Measurements from ENCODE around the gene PXMP4. TPM values are rescaled to one million over a fixed set of nuclear protein-coding genes. Genes with fewer than 3 reads are reported as not detected.
"Not testable (repeated sequence)": the region's sequence is repeated elsewhere in the genome, so short reads cannot be mapped to it uniquely, and the experiment has no call there.

PXMP4 gene
- total RNA-seq, 3 donors from 2014 or later: 14.5 to 18.6 (median 18.2) TPM

DNA sequence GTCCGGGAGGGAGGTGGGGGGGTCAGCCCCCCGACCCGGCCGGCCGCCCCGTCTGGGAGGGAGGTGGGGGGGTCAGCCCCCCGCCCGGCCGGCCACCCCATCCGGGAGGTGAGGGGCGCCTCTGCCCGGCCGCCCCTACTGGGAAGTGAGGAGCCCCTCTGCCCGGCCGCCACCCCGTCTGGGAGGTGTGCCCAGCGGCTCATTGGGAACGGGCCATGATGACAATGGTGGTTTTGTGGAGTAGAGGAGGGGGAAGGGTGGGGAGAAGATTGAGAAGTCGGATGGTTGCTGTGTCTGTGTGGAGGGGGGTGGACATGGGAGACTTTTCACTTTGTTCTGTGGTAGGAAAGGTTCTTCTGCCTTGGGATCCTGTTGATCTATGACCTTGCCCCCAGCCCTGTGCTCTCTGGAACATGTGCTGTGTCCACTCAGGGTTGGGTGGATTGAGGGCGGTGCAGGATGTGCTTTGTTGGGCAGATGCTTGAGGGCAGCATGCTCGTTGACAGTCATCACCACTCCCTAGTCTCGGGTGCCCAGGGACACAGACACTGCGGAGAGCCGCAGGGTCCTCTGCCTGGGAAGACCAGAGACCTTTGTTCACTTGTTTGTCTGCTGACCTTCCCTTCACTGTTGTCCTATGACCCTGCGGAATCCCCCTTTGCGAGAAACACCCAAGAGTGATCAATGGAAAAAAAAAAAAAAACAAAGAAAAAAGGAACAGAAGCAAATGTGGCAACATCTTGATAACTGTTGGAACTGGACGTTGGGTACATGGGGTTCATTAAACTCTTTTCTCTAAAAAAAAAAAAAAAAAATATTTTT is 18.3 kb downstream of the PXMP4 start:
- intact Hi-C loops (cut with DNase I, micrococcal nuclease): no loop called here
- ATAC-seq: no peak

DNA sequence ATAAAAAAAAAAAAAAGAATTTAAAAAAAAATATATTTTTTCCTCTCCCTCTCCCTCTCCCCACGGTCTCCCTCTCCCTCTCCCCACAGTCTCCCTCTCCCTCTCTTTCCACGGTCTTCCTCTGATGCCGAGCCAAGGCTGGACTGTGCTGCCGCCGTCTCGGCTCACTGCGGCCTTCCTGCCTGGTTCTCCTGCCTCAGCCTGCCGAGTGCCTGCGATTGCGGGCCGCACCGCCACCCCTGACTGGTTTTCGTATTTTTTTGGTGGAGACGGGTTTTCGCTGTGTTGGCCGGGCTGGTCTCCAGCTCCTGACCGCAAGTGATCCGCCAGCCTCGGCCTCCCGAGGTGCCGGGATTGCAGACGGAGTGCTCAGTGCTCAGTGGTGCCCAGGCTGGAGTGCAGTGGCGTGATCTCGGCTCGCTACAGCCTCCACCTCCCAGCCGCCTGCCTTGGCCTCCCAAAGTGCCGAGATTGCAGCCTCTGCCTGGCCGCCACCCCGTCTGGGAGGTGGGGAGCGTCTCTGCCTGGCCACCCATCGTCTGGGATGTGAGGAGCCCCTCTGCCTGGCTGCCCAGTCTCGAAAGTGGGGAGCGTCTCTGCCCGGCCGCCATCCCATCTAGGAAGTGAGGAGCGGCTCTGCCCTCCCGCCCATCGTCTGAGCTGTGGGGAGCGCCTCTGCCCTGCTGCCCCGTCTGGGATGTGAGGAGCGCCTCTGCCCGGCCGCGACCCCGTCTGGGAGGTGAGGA is 19.2 kb downstream of the PXMP4 start:
- H3K4me3 ChIP-seq; H3K4me1 ChIP-seq (ENCODE audit: low read depth); DNase-seq; H3K9me3 ChIP-seq; intact Hi-C loops (cut with DNase I, micrococcal nuclease); H3K36me3 ChIP-seq (ENCODE audit: low read depth); ATAC-seq: not testable (repeated sequence)

More for the DNA sequence above, 18.3 kb downstream of the PXMP4 start:
- DNase-seq: no peak
- no peak overlapping the region for H3K4me3 ChIP-seq
- no peaks in the 10 kb centered on the region for H3K4me1 ChIP-seq (ENCODE audit: low read depth)
- H3K9me3 ChIP-seq: peaks cover 6% of the 10 kb centered on the region
- no peaks in the 10 kb centered on the region for H3K36me3 ChIP-seq (ENCODE audit: low read depth)
- TF ChIP-seq, protein P1, sequence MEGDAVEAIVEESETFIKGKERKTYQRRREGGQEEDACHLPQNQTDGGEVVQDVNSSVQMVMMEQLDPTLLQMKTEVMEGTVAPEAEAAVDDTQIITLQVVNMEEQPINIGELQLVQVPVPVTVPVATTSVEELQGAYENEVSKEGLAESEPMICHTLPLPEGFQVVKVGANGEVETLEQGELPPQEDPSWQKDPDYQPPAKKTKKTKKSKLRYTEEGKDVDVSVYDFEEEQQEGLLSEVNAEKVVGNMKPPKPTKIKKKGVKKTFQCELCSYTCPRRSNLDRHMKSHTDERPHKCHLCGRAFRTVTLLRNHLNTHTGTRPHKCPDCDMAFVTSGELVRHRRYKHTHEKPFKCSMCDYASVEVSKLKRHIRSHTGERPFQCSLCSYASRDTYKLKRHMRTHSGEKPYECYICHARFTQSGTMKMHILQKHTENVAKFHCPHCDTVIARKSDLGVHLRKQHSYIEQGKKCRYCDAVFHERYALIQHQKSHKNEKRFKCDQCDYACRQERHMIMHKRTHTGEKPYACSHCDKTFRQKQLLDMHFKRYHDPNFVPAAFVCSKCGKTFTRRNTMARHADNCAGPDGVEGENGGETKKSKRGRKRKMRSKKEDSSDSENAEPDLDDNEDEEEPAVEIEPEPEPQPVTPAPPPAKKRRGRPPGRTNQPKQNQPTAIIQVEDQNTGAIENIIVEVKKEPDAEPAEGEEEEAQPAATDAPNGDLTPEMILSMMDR (IDR thresholded peaks at IDR 0.05): no peak

DNA sequence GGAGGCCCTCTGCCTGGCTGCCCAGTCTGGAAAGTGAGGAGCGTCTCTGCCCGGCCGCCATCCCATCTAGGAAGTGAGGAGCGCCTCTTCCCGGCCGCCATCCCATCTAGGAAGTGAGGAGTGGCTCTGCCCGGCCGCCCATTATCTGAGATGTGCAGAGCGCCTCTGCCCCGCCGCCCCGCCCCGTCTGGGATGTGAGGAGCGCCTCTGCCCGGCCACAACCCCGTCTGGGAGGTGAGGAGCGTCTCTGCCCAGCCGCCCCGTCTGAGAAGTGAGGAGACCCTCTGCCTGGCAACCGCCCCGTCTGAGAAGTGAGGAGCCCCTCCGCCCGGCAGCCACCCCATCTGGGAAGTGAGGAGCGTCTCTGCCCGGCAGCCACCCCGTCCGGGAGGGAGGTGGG is 21.1 kb downstream of the PXMP4 start:
- H3K36me3 ChIP-seq (ENCODE audit: low read depth); H3K4me3 ChIP-seq; DNase-seq; H3K9me3 ChIP-seq; ATAC-seq; H3K4me1 ChIP-seq (ENCODE audit: low read depth); intact Hi-C loops (cut with DNase I, micrococcal nuclease): not testable (repeated sequence)

DNA sequence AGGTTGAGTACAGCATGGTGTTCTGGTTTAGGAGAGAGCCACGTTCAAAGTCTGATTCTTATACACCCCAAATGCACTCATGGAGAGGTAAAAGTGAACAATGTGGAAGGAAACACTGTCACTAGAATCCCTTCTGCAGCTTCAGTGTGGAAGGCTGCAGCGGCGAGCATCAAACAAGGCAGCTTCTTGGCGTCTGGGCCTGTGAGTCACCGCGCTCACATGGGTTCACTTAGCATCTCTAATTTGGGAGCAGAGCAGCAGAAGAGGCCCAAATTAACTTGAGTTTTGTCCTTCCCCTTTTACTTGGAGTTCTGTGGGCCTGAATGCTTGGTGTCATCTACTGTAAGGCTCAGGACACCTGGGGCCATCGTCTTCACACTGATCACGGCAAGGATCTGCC is 23.0 kb downstream of the PXMP4 start:
- Histone ChIP-seq H3K36me3 (ENCODE audit: low read depth) (no peaks in the 10 kb centered on the region), H3K9me3 (peaks cover 6% of the 10 kb centered on the region), H3K4me3 (no peak overlapping the region), H3K4me1 (ENCODE audit: low read depth) (no peaks in the 10 kb centered on the region)
- peak in 1 of 3 donors; percentile 40 for DNase-seq
- ATAC-seq: peak; percentile 20
- TF ChIP-seq, protein P1 (IDR thresholded peaks at IDR 0.05): no peak
- intact Hi-C loops (cut with DNase I, micrococcal nuclease): no loop called here

DNA sequence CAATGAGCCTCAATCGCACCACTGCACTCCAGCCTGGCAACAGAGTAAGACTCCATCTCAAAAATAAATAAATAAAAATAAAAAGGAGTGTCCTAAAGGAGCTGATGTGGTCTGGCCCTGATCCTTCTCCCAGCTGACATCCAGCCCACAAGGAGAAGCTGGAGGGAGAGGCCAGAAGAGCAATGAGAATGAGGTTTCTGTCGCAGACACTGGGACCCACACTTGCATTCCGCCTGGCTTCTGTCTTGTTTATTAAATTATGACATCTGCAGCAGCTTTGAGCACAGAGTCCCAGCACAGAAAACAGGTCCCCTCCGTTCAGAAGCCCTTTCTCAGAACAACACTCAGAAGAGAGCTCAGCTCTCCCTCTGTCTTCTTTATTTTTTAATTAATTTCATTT is 23.7 kb downstream of the PXMP4 start:
- Histone ChIP-seq H3K36me3 (ENCODE audit: low read depth) (no peaks in the 10 kb centered on the region), H3K9me3 (peaks cover 6% of the 10 kb centered on the region), H3K4me1 (ENCODE audit: low read depth) (no peaks in the 10 kb centered on the region), H3K4me3 (no peak overlapping the region)
- TF ChIP-seq, protein P1 (IDR thresholded peaks at IDR 0.05): no peak
- DNase-seq (no peak), ATAC-seq (no peak)
- intact Hi-C loops (cut with DNase I, micrococcal nuclease): no loop called here

DNA sequence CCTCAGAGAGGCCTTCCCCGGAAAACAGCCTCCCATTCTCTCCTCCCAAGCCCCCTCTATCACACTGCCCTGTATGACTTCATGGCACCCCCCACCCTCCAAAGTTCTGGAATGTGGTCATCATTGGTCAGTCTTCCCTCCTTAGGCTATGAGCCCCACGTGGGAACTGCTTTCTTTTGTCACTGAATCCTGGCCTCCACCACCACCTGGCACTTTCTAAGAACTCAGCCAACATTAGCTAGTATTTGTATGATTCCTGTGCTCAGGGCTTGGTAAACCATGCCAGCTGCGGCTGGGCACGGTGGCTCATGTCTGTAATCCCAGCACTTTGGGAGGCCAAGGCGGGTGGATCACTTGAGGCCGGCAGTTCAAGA is 25.5 kb downstream of the PXMP4 start:
- TF ChIP-seq, protein P1 (IDR thresholded peaks at IDR 0.05): no peak
- DNase-seq (no peak), ATAC-seq (no peak)
- Histone ChIP-seq H3K4me3 (no peak overlapping the region), H3K4me1 (ENCODE audit: low read depth) (no peaks in the 10 kb centered on the region), H3K36me3 (ENCODE audit: low read depth) (no peaks in the 10 kb centered on the region), H3K9me3 (no peaks in the 10 kb centered on the region)
- intact Hi-C loops (cut with DNase I, micrococcal nuclease): no loop called here

Measured in mucosa of descending colon (tissue), 3 donors.